ENCODE data around the gene USF1.

Gene USF1, protein sequence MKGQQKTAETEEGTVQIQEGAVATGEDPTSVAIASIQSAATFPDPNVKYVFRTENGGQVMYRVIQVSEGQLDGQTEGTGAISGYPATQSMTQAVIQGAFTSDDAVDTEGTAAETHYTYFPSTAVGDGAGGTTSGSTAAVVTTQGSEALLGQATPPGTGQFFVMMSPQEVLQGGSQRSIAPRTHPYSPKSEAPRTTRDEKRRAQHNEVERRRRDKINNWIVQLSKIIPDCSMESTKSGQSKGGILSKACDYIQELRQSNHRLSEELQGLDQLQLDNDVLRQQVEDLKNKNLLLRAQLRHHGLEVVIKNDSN

GRCh38 chr1:161045736-161046604 is at the start of gene USF1:
Gene USF1, minus strand, starts transcription at chr1:161045977. Its CDS starts 2,702 bp downstream, at chr1:161043275.
- DNase-seq = peak; percentile 88 to 96 (median 90)

GRCh38 chr1:161095230-161095629 is 49.5 kb upstream of the USF1 start:
- DNase-seq = no peak

GRCh38 chr1:161094481-161094880 is 48.7 kb upstream of the USF1 start:
- no peak for DNase-seq

GRCh38 chr1:161092621-161093028 is 46.8 kb upstream of the USF1 start:
- no peak for DNase-seq

GRCh38 chr1:161091796-161092507 is 46.2 kb upstream of the USF1 start:
- DNase-seq = no peak

DNA sequence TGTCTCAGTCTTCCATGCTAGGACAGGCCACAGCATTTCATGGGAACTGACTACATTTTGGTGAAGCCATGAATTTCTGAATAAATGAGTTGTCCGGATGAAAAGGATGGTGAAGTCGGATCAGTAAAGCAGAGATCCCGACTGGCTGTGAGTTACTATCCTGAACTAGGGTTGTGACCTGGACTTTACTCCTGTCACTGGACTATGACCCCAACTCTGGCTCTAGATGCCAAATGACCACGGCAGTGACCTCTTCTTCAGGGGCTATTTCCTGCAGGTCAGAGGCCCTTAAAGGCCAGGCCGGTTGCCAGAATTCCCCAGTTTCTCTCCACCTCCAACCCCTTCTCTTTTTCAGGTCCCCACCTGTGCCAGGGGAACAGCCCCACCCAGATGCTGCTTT is 45.3 kb upstream of the USF1 start:
- DNase-seq = no peak

DNA sequence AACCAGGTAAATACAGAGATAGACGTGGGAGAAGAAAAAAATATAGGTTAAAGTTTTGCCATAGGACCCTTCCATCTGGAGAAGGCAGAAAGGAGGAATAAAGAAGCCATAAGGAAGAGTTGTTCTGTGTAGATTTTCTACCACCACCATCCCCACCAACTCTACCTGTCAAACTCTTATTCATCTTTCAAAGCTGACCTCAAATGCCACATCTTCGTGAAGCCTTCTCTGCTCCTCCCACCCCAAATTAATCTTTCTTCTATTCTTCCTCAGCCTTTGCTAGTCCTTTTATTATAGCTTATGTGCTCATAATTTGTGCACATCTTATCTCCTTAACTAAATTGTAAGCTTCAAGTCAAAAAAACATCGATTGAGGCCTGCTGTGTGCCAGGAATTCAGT is 44.8 kb upstream of the USF1 start:
- DNase-seq = peak in 2 of 6 experiments; percentile 10

- DNase-seq = no peak
These were observed 44.2 kb upstream of the USF1 start for GRCh38 chr1:161089938-161090337.

DNA sequence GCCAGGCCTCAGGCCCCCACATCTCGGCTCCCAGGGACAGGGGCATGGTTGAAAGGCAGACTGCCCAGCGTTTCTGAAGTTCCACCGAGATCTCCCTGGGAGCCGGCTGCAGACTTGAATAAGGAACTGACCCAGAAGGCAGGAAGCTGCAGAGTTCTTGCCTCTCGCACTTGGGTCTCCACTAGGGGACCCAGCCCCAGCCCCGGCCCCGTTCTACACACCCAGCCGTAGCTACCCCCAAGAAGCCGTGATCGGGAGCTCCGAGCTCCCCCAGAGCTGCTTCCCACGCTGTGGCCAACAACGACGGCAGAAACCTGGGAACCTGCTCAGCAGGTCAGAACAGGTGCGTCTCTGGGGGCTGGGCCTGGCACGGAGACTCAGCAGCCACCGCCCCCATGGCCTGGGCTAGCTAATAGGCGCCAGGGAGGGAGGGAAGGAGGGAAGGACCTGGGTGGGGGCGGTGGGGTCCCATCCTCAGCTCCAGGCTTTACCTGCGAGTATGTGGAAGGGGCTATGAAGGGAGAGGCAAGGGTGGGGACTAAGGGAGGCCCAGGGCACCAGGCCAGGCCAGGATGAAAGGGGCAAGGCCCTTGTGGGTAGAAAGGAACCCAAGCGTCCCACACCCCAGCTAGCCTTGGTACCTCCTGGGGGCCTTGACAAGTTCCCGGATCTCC is 43.6 kb upstream of the USF1 start, which contains the start of gene NECTIN4:
Gene NECTIN4, minus strand, starts transcription at position 308 of the 674 bp plus-strand sequence. Its CDS starts 262 bp downstream, at position 46.
- no peak for DNase-seq

GRCh38 chr1:161088587-161089110 is 42.9 kb upstream of the USF1 start:
- DNase-seq = no peak

DNA sequence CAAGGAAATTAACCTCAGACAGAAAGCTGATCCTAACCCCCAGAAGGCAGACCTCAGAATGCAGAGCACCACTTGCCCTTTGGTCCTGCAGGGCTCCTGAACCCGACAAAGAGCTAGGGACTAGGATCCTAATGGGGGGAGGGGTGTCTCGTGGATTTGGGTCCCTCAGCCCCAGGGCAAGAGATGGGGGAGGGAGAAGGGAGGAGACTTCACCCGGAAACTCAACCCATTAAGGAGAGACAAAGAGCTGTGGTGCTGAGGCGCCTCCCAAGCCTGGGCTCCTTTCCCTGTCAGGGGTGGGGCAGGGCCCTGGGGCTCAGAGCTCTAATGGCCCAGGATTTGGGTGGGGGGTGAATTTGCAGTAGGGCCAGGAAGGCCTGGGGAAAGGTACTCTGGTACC is 40.7 kb upstream of the USF1 start:
- no peak for DNase-seq

GRCh38 chr1:161085165-161085564 is 39.4 kb upstream of the USF1 start:
- DNase-seq = no peak

- no peak for DNase-seq
These were observed 38.8 kb upstream of the USF1 start for GRCh38 chr1:161084597-161084988.

- DNase-seq = no peak
These were observed 38.2 kb upstream of the USF1 start for GRCh38 chr1:161083748-161084596.

GRCh38 chr1:161082996-161083747 is 37.4 kb upstream of the USF1 start:
- DNase-seq = no peak

- DNase-seq = no peak
These were observed 36.7 kb upstream of the USF1 start for GRCh38 chr1:161082483-161082882.

DNA sequence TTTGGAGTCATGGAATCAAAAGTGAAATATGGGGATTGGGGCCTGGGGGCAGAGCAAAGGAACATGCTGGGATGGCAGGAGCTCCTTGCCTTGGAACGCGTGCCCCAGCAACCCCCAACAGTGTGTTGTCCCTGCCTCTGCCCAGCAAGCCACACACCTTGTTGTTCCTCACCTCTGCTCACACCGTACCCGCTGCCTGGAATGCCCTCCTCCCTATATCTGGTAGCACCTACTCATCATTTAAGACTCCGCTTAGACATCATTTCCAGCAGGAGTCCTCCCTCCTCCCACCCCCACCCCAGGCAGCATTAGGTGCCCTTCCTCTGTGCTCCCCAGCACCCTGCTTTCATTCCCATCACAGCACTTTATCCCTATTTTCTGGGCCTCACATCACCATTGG is 35.7 kb upstream of the USF1 start:
- no peak for DNase-seq

GRCh38 chr1:161080441-161081405 is 34.9 kb upstream of the USF1 start:
- no peak for DNase-seq

- DNase-seq = no peak
These were observed 33.8 kb upstream of the USF1 start for GRCh38 chr1:161079436-161080110.

Data from stimulated activated naive CD4-positive, alpha-beta T cell (primary cell).